ENCODE results near the gene SLC35G3.

- TF ChIP-seq, protein P1, sequence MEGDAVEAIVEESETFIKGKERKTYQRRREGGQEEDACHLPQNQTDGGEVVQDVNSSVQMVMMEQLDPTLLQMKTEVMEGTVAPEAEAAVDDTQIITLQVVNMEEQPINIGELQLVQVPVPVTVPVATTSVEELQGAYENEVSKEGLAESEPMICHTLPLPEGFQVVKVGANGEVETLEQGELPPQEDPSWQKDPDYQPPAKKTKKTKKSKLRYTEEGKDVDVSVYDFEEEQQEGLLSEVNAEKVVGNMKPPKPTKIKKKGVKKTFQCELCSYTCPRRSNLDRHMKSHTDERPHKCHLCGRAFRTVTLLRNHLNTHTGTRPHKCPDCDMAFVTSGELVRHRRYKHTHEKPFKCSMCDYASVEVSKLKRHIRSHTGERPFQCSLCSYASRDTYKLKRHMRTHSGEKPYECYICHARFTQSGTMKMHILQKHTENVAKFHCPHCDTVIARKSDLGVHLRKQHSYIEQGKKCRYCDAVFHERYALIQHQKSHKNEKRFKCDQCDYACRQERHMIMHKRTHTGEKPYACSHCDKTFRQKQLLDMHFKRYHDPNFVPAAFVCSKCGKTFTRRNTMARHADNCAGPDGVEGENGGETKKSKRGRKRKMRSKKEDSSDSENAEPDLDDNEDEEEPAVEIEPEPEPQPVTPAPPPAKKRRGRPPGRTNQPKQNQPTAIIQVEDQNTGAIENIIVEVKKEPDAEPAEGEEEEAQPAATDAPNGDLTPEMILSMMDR (IDR thresholded peaks at IDR 0.05) = no peak
- no peak for TF ChIP-seq POLR2A (IDR thresholded peaks at IDR 0.05)
These were observed 42.6 kb upstream of the SLC35G3 start for GRCh38 chr17:35236821-35237220.

All from Peyer's patch (tissue), 4 donors.